HG03196 (cell line): ENCODE results near the gene LAMA5.

Experiments used
- ATAC-seq: cut with Tn5 transposase; IDR thresholded peaks from one replicate; pipeline ENCODE4 v1.9.1; 2021; ENCODE audit not compliant: unreplicated experiment

The LAMA5 gene

GRCh38 chr20:62273416-62273815, 93.7 kb downstream of the LAMA5 start:
- ATAC-seq: no peak

GRCh38 chr20:62272200-62272599, 94.9 kb downstream of the LAMA5 start:
- no peak for ATAC-seq

GRCh38 chr20:62269871-62270270, 97.2 kb downstream of the LAMA5 start:
- no peak for ATAC-seq

GRCh38 chr20:62269378-62269777, 97.7 kb downstream of the LAMA5 start:
- no peak for ATAC-seq

- no peak for ATAC-seq
These were observed 98.7 kb downstream of the LAMA5 start for GRCh38 chr20:62268228-62268900.

- ATAC-seq: no peak
These were observed 99.6 kb downstream of the LAMA5 start for GRCh38 chr20:62267543-62267942.

- ATAC-seq: no peak
These were observed 100.3 kb downstream of the LAMA5 start for GRCh38 chr20:62266851-62267250.

GRCh38 chr20:62266340-62266739, 100.8 kb downstream of the LAMA5 start:
- ATAC-seq: no peak

- no peak for ATAC-seq
These were observed 101.7 kb downstream of the LAMA5 start for GRCh38 chr20:62265365-62265764.

GRCh38 chr20:62263396-62263795, 103.7 kb downstream of the LAMA5 start:
- ATAC-seq: no peak

GRCh38 chr20:62262064-62262463, 105.0 kb downstream of the LAMA5 start:
- no peak for ATAC-seq

GRCh38 chr20:62259294-62259565, 107.9 kb downstream of the LAMA5 start:
- no peak for ATAC-seq
